HCT116 (cell line): ENCODE measurements around the gene ZNF507. TPM values are rescaled to one million over a fixed set of nuclear protein-coding genes. Genes with fewer than 3 reads are reported as not detected.

Source experiments
- ATAC-seq: fragments of 200-7000 bp; cut with Tn5 transposase; 2 replicates; pipeline ENCODE4 v1.9.1; 2020; ENCODE audit warnings: mild to moderate bottlenecking, moderate library complexity
- BruUV-seq: library from RNA; stranded (reverse); fragments of 400-500 nt; replicated peaks from 2 replicates; lab custom pipeline; 2021; lab: Mats Ljungman, UMichigan
- CTCF ChIA-PET: fragments of 300-600 bp; sonication (Branson Sonifier 250); formaldehyde crosslinking; loops from one replicate; lab custom pipeline; 2021; ENCODE audit warnings: antibody characterized with exemption; lab: Charles Lee
- POLR2A ChIA-PET: fragments of 300-600, 350-600 bp; sonication (Branson Sonifier 250); formaldehyde crosslinking; loops from one replicate; lab custom pipeline; 2021; ENCODE audit warnings: antibody characterized with exemption; lab: Charles Lee
- RAD21 ChIA-PET, 2 experiments: fragments of 300-600 bp; sonication (Branson Sonifier 250); formaldehyde crosslinking; loops; one replicate each; lab custom pipeline; 2023; ENCODE audit warnings: low total read pairs in 2 of 2; ENCODE audit not compliant: uncharacterized antibody in 2 of 2, unreplicated experiment in 2 of 2, low non-redundant PET in 1 of 2; lab: Charles Lee
- DNase-seq: peaks from one replicate; pipeline ENCODE4 v3.0.0-alpha.2; 2010; ENCODE audit warnings: low read depth, low spot score
- H2AFZ ChIP-seq: fragments of 200-600 bp; shearing (Covaris generic), sonication (generic); 2 replicates; pipeline ENCODE4 v1.6.1; 2017; ENCODE audit warnings: low read depth, mixed run types, mixed read lengths, antibody characterized with exemption, low read length; ENCODE audit not compliant: poor library complexity, severe bottlenecking
- H3K27ac ChIP-seq: 2 replicates; pipeline ENCODE4 v1.5.1; 2012; ENCODE audit warnings: low read depth, low read length
- H3K27me3 ChIP-seq: fragments of 200-600 bp; sonication (generic); 2 replicates; pipeline ENCODE4 v1.6.1; 2016; ENCODE audit warnings: mixed run types, low read length, mixed read lengths; ENCODE audit not compliant: insufficient read depth
- H3K36me3 ChIP-seq, 2 experiments: fragments of 200-500 bp in 1 of 2; fragments of 200-600 bp in 1 of 2; sonication (Bioruptor generic) in 1 of 2; sonication (generic) in 1 of 2; 2 replicates each; pipeline versions ENCODE4 v1.5.1 to v1.6.1; 2014 to 2016; ENCODE audit warnings: low read length in 2 of 2, inconsistent platforms in 1 of 2, mixed read lengths in 1 of 2, mixed run types in 1 of 2; ENCODE audit not compliant: insufficient read depth in 2 of 2, control insufficient read depth in 1 of 2
- H3K4me1 ChIP-seq, 2 experiments: fragments of 200-600 bp in 1 of 2; sonication (generic) in 1 of 2; 2 replicates each; pipeline versions ENCODE4 v1.5.1 to v1.6.1; 2012 to 2017; ENCODE audit warnings: low read length in 2 of 2, inconsistent platforms in 1 of 2, mild to moderate bottlenecking in 1 of 2, mixed read lengths in 1 of 2, mixed run types in 1 of 2, moderate library complexity in 1 of 2; ENCODE audit not compliant: insufficient read depth in 2 of 2, control insufficient read depth in 1 of 2
- H3K4me2 ChIP-seq: fragments of 200-600 bp; sonication (generic); 2 replicates; pipeline ENCODE4 v1.6.1; 2017; ENCODE audit warnings: mixed run types, low read length, mixed read lengths
- H3K4me3 ChIP-seq, 2 experiments: fragments of 200-600 bp in 1 of 2; sonication (generic) in 1 of 2; replicated peaks in 1 of 2; 2 replicates each; pipeline ENCODE4 v1.5.1; 2011 to 2016; ENCODE audit warnings: low read length in 2 of 2, control low read depth in 1 of 2, low read depth in 1 of 2, mild to moderate bottlenecking in 1 of 2, mixed read lengths in 1 of 2, mixed run types in 1 of 2
- H3K79me2 ChIP-seq: fragments of 200-600 bp; sonication (generic); 2 replicates; pipeline ENCODE4 v1.6.1; 2017; ENCODE audit warnings: mild to moderate bottlenecking, mixed run types, low read length, moderate library complexity, mixed read lengths; ENCODE audit not compliant: insufficient read depth
- H3K9ac ChIP-seq: fragments of 200-600 bp; sonication (generic); 2 replicates; pipeline ENCODE4 v1.6.1; 2016; ENCODE audit warnings: low read length, mixed read lengths
- H3K9me2 ChIP-seq: fragments of 200-600 bp; sonication (generic), shearing (Covaris generic); 2 replicates; pipeline ENCODE4 v1.6.1; 2017; ENCODE audit warnings: mixed run types, mild to moderate bottlenecking, moderate library complexity; ENCODE audit not compliant: insufficient read depth
- H3K9me3 ChIP-seq, 2 experiments: fragments of 200-500 bp in 1 of 2; fragments of 200-600 bp in 1 of 2; sonication (Bioruptor generic) in 1 of 2; sonication (generic) in 1 of 2; 2 replicates each; pipeline ENCODE4 v1.6.1; 2014 to 2017; ENCODE audit warnings: low read length in 2 of 2, mixed read lengths in 2 of 2, inconsistent platforms in 1 of 2, low read depth in 1 of 2, mild to moderate bottlenecking in 1 of 2, mixed run types in 1 of 2, moderate library complexity in 1 of 2; ENCODE audit not compliant: control insufficient read depth in 1 of 2, insufficient read depth in 1 of 2
- H4K20me1 ChIP-seq: fragments of 200-600 bp; sonication (generic), shearing (Covaris generic); 2 replicates; pipeline ENCODE4 v1.6.1; 2017; ENCODE audit warnings: mixed run types, mild to moderate bottlenecking, moderate library complexity; ENCODE audit not compliant: insufficient read depth
- CBX3 ChIP-seq: IDR thresholded peaks from 2 replicates; pipeline ENCODE4 v1.6.1; 2012; ENCODE audit warnings: low read depth
- EGR1 ChIP-seq: IDR thresholded peaks from 2 replicates; pipeline ENCODE4 v1.6.1; 2012; ENCODE audit warnings: low read depth
- FOSL1 ChIP-seq: IDR thresholded peaks from 2 replicates; pipeline ENCODE4 v1.6.1; 2012; ENCODE audit warnings: low read depth
- JUND ChIP-seq: IDR thresholded peaks from 2 replicates; pipeline ENCODE4 v1.6.1; 2012
- POLR2A ChIP-seq: IDR thresholded peaks from 2 replicates; pipeline ENCODE4 v1.7.0; 2011; ENCODE audit warnings: borderline replicate concordance; ENCODE audit not compliant: insufficient read depth, insufficient read length; ENCODE audit errors: extremely low read depth
- POLR2AphosphoS5 ChIP-seq: IDR thresholded peaks from 2 replicates; pipeline ENCODE4 v1.6.1; 2011; ENCODE audit warnings: mild to moderate bottlenecking, low read depth, low read length, moderate library complexity
- REST ChIP-seq: IDR thresholded peaks from 2 replicates; pipeline ENCODE4 v1.6.1; 2012; ENCODE audit warnings: low read depth
- YY1 ChIP-seq: IDR thresholded peaks from 2 replicates; pipeline ENCODE4 v1.6.1; 2011; ENCODE audit warnings: low read length, low read depth, moderate library complexity, mild to moderate bottlenecking; ENCODE audit not compliant: insufficient replicate concordance; ENCODE audit errors: extremely low read depth
- ZFX ChIP-seq: fragments of 450-650 bp; IDR thresholded peaks from 2 replicates; pipeline ENCODE4 v1.6.1; 2017
- ZNF274 ChIP-seq: fragments of 200-500 bp; sonication (Bioruptor generic); IDR thresholded peaks from 2 replicates; pipeline ENCODE4 v1.6.1; 2014; ENCODE audit warnings: mild to moderate bottlenecking, low read depth, low read length, inconsistent platforms
- intact Hi-C: fragments of 100-400 bp; cut with micrococcal nuclease; formaldehyde crosslinking; loops from 2 replicates; pipeline ENCODE4 v1.10.0; 2022
- total RNA-seq: library from RNA; stranded (reverse); gene quantifications from one replicate; pipeline ENCODE4 v1.2.1, GENCODE V29; 2021; ENCODE audit not compliant: unreplicated experiment
- TF ChIP-seq, protein P1 (sequence below): IDR thresholded peaks from 2 replicates; pipeline ENCODE4 v1.6.1; 2012

Gene ZNF507
- total RNA-seq, 1 experiment from 2014 or later, result 27.4 TPM

GRCh38 chr19:32350987-32351348 is 5.6 kb downstream of the ZNF507 start:
- Histone ChIP-seq H3K4me2 (peak overlapping the region; percentile 46), H3K4me3 (no peak overlapping the region), H3K36me3 (peaks cover 47 to 48% of the 10 kb centered on the region in 2 experiments; a peak in 3 of 4 replicates), H2AFZ (no peak overlapping the region), H3K9ac (no peak overlapping the region), H3K9me3 (no peaks in the 10 kb centered on the region), H3K4me1 (peaks cover 29 to 38% of the 10 kb centered on the region in 2 experiments), H3K27ac (no peak overlapping the region), H3K9me2 (no peaks in the 10 kb centered on the region), H3K79me2 (peaks cover 90% of the 10 kb centered on the region), H4K20me1 (no peaks in the 10 kb centered on the region), H3K27me3 (no peaks in the 10 kb centered on the region)
- ATAC-seq (no peak; the same call in 1 of the 2 replicates), DNase-seq (no peak)
- BruUV-seq, result no TSS peak
- RAD21 ChIA-PET, result no interaction called here
- TF ChIP-seq ZFX (no peak), CBX3 (no peak), REST (no peak), EGR1 (no peak), YY1 (no peak), POLR2AphosphoS5 (no peak), POLR2A (no peak), JUND (no peak), FOSL1 (no peak), ZNF274 (no peak)
- TF ChIP-seq, protein P1, sequence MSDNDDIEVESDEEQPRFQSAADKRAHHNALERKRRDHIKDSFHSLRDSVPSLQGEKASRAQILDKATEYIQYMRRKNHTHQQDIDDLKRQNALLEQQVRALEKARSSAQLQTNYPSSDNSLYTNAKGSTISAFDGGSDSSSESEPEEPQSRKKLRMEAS, result no peak
- CTCF ChIA-PET, result no interaction called here
- POLR2A ChIA-PET, result no interaction called here
- intact Hi-C loops, result no loop called here
